ENCODE results near the gene ACP4.

DNA sequence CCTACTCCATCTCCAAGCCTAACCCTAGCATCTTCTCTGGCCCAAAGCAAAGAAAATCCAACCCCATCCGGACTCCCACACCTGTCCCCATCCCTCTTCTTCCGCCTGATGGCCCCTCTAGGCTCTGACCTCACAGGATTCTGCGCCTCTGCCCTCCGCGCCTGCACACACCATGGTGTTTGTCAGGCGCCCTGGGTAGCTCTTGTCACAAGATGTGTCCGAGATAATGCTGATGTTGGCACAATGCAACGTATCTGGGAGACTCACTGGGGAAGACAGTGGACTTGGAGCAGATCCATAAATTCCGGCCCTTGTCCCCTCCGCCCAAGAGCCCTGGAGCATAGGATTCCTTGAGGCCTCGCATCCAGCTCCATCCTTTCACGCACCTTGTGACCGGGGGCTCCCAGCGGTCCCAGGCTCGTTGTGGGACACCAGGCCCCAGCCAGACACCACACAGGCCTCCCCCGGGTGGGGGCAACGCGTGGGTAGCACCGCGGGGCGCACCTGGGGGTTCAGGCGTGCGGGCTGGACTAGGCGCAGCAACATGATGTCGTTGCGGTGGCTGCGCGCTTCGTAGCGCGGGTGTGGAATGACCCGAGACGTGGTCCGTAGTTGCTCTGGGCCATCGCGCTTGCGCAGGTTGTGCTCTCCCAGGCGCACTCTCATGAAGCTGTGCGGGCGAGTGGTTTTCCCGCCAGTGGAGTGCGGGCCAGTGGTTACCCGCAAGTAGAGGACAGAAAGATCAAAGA is 36.5 kb downstream of the ACP4 start:
- TF ChIP-seq, protein P1, sequence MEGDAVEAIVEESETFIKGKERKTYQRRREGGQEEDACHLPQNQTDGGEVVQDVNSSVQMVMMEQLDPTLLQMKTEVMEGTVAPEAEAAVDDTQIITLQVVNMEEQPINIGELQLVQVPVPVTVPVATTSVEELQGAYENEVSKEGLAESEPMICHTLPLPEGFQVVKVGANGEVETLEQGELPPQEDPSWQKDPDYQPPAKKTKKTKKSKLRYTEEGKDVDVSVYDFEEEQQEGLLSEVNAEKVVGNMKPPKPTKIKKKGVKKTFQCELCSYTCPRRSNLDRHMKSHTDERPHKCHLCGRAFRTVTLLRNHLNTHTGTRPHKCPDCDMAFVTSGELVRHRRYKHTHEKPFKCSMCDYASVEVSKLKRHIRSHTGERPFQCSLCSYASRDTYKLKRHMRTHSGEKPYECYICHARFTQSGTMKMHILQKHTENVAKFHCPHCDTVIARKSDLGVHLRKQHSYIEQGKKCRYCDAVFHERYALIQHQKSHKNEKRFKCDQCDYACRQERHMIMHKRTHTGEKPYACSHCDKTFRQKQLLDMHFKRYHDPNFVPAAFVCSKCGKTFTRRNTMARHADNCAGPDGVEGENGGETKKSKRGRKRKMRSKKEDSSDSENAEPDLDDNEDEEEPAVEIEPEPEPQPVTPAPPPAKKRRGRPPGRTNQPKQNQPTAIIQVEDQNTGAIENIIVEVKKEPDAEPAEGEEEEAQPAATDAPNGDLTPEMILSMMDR (IDR thresholded peaks at IDR 0.05 in 4 of 5, conservative IDR thresholded peaks at IDR 0.05 in 1 of 5), result no peak
- no peak for TF ChIP-seq POLR2A (IDR thresholded peaks at IDR 0.05)
